HG03159 (cell line): ENCODE measurements around the gene SPOCK1.

Source experiments
- ATAC-seq: cut with Tn5 transposase; IDR thresholded peaks from one replicate; pipeline ENCODE4 v1.9.1; 2021; ENCODE audit warnings: mild to moderate bottlenecking, moderate library complexity; ENCODE audit not compliant: unreplicated experiment

The SPOCK1 gene

GRCh38 chr5:137335493-137335892 lies 163.6 kb downstream of the SPOCK1 start:
- no peak for ATAC-seq

- ATAC-seq = no peak
Observed at GRCh38 chr5:137333928-137334327, 165.2 kb downstream of the SPOCK1 start.

- no peak for ATAC-seq
Observed at GRCh38 chr5:137333475-137333874, 165.7 kb downstream of the SPOCK1 start.

GRCh38 chr5:137332296-137332695 lies 166.8 kb downstream of the SPOCK1 start:
- ATAC-seq = no peak

- ATAC-seq = no peak
Observed at GRCh38 chr5:137329586-137330296, 169.4 kb downstream of the SPOCK1 start.

GRCh38 chr5:137328991-137329390 lies 170.1 kb downstream of the SPOCK1 start:
- ATAC-seq = no peak

GRCh38 chr5:137328463-137328862 lies 170.7 kb downstream of the SPOCK1 start:
- no peak for ATAC-seq

GRCh38 chr5:137325721-137326120 lies 173.4 kb downstream of the SPOCK1 start:
- ATAC-seq = no peak

- no peak for ATAC-seq
Observed at GRCh38 chr5:137320056-137321045, 178.8 kb downstream of the SPOCK1 start.

GRCh38 chr5:137318027-137318426 lies 181.1 kb downstream of the SPOCK1 start:
- ATAC-seq = no peak

- no peak for ATAC-seq
Observed at GRCh38 chr5:137316346-137316736, 182.8 kb downstream of the SPOCK1 start.

GRCh38 chr5:137315534-137316345 lies 183.4 kb downstream of the SPOCK1 start:
- no peak for ATAC-seq

GRCh38 chr5:137315109-137315508 lies 184.0 kb downstream of the SPOCK1 start:
- no peak for ATAC-seq

GRCh38 chr5:137313526-137314175 lies 185.5 kb downstream of the SPOCK1 start:
- no peak for ATAC-seq

- no peak for ATAC-seq
Observed at GRCh38 chr5:137312011-137312410, 187.1 kb downstream of the SPOCK1 start.

GRCh38 chr5:137310051-137310730 lies 188.9 kb downstream of the SPOCK1 start:
- ATAC-seq = no peak

GRCh38 chr5:137309290-137309689 lies 189.8 kb downstream of the SPOCK1 start:
- no peak for ATAC-seq

GRCh38 chr5:137308311-137308710 lies 190.8 kb downstream of the SPOCK1 start:
- ATAC-seq = no peak

GRCh38 chr5:137306903-137307302 lies 192.2 kb downstream of the SPOCK1 start:
- ATAC-seq = no peak
